Ishikawa (cell line): ENCODE results near the gene XRCC5.

Source experiments
- CEBPB ChIP-seq: IDR thresholded peaks from 2 replicates; pipeline ENCODE4 v1.6.1; 2012
- EGR1 ChIP-seq: IDR thresholded peaks from 2 replicates; pipeline ENCODE4 v1.6.1; 2012
- EP300 ChIP-seq: IDR thresholded peaks from 2 replicates; pipeline ENCODE4 v1.6.1; 2012; ENCODE audit warnings: borderline replicate concordance
- FOXM1 ChIP-seq: IDR thresholded peaks from 2 replicates; pipeline ENCODE4 v1.6.1; 2012; ENCODE audit warnings: low read depth, borderline replicate concordance
- NFIC ChIP-seq: IDR thresholded peaks from 2 replicates; pipeline ENCODE4 v1.6.1; 2012
- TAF1 ChIP-seq: IDR thresholded peaks from 2 replicates; pipeline ENCODE4 v1.6.1; 2012; ENCODE audit warnings: low read depth, mild to moderate bottlenecking
- TEAD4 ChIP-seq: IDR thresholded peaks from 2 replicates; pipeline ENCODE4 v1.6.1; 2012
- ZBTB7A ChIP-seq: IDR thresholded peaks from 2 replicates; pipeline ENCODE4 v1.6.1; 2012; ENCODE audit warnings: low read depth
- TF ChIP-seq, protein P1 (sequence below): IDR thresholded peaks from 2 replicates; pipeline ENCODE4 v1.6.1; 2012
- TF ChIP-seq, protein P2 (sequence below): IDR thresholded peaks from 2 replicates; pipeline ENCODE4 v1.6.1; 2012
- TF ChIP-seq, protein P3 (sequence below): IDR thresholded peaks from 2 replicates; pipeline ENCODE4 v1.6.1; 2012; ENCODE audit warnings: low read depth, mild to moderate bottlenecking

DNA sequence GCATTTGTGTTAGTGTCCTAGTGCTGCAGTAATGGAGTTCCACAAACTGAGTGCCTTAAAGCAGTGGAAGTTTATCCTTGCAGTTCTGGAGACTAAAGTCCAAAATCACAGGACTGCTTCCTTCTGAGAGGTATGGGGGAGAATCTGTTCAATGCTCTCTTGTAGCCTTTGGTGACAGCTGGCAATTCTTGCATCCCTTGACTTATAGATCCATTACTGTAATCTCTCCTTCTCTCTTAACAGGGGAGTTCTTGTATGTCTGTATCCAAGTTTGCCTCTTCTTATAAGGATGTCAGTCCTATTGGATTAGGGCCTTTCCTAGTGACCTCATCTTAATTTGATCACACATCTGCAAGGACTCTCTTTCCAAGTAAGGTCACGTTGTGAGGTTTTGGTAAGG, 69.9 kb downstream of the XRCC5 start:
- TF ChIP-seq TAF1, result no peak
- no peak for TF ChIP-seq EP300
- no peak for TF ChIP-seq TEAD4
- no peak for TF ChIP-seq CEBPB
- no peak for TF ChIP-seq EGR1
- TF ChIP-seq, protein P1, sequence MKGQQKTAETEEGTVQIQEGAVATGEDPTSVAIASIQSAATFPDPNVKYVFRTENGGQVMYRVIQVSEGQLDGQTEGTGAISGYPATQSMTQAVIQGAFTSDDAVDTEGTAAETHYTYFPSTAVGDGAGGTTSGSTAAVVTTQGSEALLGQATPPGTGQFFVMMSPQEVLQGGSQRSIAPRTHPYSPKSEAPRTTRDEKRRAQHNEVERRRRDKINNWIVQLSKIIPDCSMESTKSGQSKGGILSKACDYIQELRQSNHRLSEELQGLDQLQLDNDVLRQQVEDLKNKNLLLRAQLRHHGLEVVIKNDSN, result no peak
- no peak for TF ChIP-seq FOXM1
- TF ChIP-seq, protein P2, sequence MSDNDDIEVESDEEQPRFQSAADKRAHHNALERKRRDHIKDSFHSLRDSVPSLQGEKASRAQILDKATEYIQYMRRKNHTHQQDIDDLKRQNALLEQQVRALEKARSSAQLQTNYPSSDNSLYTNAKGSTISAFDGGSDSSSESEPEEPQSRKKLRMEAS, result no peak
- TF ChIP-seq ZBTB7A, result no peak
- TF ChIP-seq, protein P3, sequence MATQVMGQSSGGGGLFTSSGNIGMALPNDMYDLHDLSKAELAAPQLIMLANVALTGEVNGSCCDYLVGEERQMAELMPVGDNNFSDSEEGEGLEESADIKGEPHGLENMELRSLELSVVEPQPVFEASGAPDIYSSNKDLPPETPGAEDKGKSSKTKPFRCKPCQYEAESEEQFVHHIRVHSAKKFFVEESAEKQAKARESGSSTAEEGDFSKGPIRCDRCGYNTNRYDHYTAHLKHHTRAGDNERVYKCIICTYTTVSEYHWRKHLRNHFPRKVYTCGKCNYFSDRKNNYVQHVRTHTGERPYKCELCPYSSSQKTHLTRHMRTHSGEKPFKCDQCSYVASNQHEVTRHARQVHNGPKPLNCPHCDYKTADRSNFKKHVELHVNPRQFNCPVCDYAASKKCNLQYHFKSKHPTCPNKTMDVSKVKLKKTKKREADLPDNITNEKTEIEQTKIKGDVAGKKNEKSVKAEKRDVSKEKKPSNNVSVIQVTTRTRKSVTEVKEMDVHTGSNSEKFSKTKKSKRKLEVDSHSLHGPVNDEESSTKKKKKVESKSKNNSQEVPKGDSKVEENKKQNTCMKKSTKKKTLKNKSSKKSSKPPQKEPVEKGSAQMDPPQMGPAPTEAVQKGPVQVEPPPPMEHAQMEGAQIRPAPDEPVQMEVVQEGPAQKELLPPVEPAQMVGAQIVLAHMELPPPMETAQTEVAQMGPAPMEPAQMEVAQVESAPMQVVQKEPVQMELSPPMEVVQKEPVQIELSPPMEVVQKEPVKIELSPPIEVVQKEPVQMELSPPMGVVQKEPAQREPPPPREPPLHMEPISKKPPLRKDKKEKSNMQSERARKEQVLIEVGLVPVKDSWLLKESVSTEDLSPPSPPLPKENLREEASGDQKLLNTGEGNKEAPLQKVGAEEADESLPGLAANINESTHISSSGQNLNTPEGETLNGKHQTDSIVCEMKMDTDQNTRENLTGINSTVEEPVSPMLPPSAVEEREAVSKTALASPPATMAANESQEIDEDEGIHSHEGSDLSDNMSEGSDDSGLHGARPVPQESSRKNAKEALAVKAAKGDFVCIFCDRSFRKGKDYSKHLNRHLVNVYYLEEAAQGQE, result no peak
- no peak for TF ChIP-seq NFIC
